ENCODE measurements around the gene CWC22.

GRCh38 chr2:179952658-179953057, 54.4 kb downstream of the CWC22 start:
- TF ChIP-seq, protein P1, sequence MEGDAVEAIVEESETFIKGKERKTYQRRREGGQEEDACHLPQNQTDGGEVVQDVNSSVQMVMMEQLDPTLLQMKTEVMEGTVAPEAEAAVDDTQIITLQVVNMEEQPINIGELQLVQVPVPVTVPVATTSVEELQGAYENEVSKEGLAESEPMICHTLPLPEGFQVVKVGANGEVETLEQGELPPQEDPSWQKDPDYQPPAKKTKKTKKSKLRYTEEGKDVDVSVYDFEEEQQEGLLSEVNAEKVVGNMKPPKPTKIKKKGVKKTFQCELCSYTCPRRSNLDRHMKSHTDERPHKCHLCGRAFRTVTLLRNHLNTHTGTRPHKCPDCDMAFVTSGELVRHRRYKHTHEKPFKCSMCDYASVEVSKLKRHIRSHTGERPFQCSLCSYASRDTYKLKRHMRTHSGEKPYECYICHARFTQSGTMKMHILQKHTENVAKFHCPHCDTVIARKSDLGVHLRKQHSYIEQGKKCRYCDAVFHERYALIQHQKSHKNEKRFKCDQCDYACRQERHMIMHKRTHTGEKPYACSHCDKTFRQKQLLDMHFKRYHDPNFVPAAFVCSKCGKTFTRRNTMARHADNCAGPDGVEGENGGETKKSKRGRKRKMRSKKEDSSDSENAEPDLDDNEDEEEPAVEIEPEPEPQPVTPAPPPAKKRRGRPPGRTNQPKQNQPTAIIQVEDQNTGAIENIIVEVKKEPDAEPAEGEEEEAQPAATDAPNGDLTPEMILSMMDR (IDR thresholded peaks at IDR 0.05) = no peak
- TF ChIP-seq POLR2A (IDR thresholded peaks at IDR 0.05) = no peak
- TF ChIP-seq POLR2AphosphoS5 (IDR thresholded peaks at IDR 0.05) = no peak

All from prostate gland (tissue), 2 donors.